ENCODE data around the gene FOLR1. TPM values are rescaled to one million over a fixed set of nuclear protein-coding genes. Genes with fewer than 3 reads are reported as not detected.
"Not testable (repeated sequence)": the region's sequence is repeated elsewhere in the genome, so short reads cannot be mapped to it uniquely, and the experiment has no call there.

FOLR1 gene
- total and polyA plus RNA-seq, 9 of the 15 experiments (the other 6 are each of a cell fraction or from before 2014, with no cell fraction given): 0.22 to 2.3 (median 1.0) TPM

GRCh38 chr11:72162891-72163492, 28.9 kb upstream of the FOLR1 start (continued):
- TF ChIP-seq, protein P1, sequence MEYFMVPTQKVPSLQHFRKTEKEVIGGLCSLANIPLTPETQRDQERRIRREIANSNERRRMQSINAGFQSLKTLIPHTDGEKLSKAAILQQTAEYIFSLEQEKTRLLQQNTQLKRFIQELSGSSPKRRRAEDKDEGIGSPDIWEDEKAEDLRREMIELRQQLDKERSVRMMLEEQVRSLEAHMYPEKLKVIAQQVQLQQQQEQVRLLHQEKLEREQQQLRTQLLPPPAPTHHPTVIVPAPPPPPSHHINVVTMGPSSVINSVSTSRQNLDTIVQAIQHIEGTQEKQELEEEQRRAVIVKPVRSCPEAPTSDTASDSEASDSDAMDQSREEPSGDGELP (CRISPR knock-in tag; IDR thresholded peaks at IDR 0.05; ENCODE audit: borderline replicate concordance): no peak
- TF ChIP-seq ASH1L (IDR thresholded peaks at IDR 0.05; ENCODE audit: borderline replicate concordance, low read depth, partially characterized antibody) (no peak), MYC (IDR thresholded peaks at IDR 0.05; ENCODE audit: low read depth, low read length) (0 out of 2 replicates have a peak, but pooled peaks have one; percentile 48), MYC (CRISPR knock-in tag; IDR thresholded peaks at IDR 0.05; ENCODE audit: borderline replicate concordance, low read depth) (no peak)

GRCh38 chr11:72164187-72164586, 27.8 kb upstream of the FOLR1 start:
- intact Hi-C loops (cut with micrococcal nuclease); H3K27ac ChIP-seq (ENCODE audit: extremely low read depth, low read depth, low read length); H3K27me3 ChIP-seq (ENCODE audit: control insufficient read depth in 2 of 2, insufficient read depth in 2 of 2, low read length in 2 of 2); H4K20me1 ChIP-seq (replicated peaks; ENCODE audit: control insufficient read depth, insufficient read depth, low read length); H3K4me3 ChIP-seq; H3K9me3 ChIP-seq (replicated peaks; ENCODE audit: control insufficient read depth, insufficient read depth, low read depth, low read length); DNase-seq (ENCODE audit: extremely low read depth in 1 of 4, low spot score in 3 of 4); CTCF ChIA-PET (ENCODE audit: low intra/inter-chr PET ratio); BruUV-seq (replicated peaks); H2AFZ ChIP-seq (ENCODE audit: low read depth, low read length); H3K79me2 ChIP-seq (ENCODE audit: control insufficient read depth, insufficient read depth, low read length); H3K4me2 ChIP-seq (ENCODE audit: insufficient read depth, low read length); FAIRE-seq; H3K36me3 ChIP-seq (ENCODE audit: control insufficient read depth, insufficient read depth, low read length); ATAC-seq; in situ Hi-C loops (cut with MboI); H3K9ac ChIP-seq (ENCODE audit: insufficient read depth in 1 of 2, low read depth in 2 of 2, low read length in 2 of 2); H3K9me1 ChIP-seq (ENCODE audit: control insufficient read depth, insufficient read depth, low read length); POLR2A ChIA-PET; H3K4me1 ChIP-seq (replicated peaks in 1 of 2; ENCODE audit: control insufficient read depth in 2 of 2, insufficient read depth in 2 of 2, low read length in 2 of 2): not testable (repeated sequence)
- 60% methylated on average over 1 of the region's 3 CpGs for WGBS (ENCODE audit: insufficient coverage, low coverage, missing lambda C conversion rate)

DNA sequence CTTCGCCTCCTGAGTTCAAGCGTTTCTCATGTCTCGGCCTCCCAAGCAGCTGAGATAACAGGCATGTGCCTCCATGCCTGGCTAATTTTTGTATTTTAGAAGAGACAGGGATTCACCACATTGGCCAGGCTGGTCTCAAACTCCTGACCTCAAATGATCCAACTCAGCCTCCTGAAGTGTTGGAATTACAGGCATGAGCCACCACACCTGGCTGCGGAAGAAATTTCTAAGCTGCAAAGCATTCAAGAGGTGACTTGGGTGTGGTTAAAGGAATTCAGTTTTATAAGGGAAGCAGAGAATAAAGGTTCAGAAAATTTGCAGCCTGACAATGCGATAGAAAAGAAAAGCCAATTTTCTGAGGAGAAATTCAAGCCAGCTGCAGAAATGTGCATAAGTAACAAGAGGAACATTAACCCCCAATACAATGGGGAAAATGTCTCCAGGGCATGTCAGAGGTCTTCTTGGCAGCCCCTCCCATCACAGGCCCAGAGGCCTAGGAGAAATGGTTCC, 22.8 kb upstream of the FOLR1 start:
- H3K9ac ChIP-seq (ENCODE audit: insufficient read depth in 1 of 2, low read depth in 2 of 2, low read length in 2 of 2); H3K79me2 ChIP-seq (ENCODE audit: control insufficient read depth, insufficient read depth, low read length); H3K4me1 ChIP-seq (replicated peaks in 1 of 2; ENCODE audit: control insufficient read depth in 2 of 2, insufficient read depth in 2 of 2, low read length in 2 of 2); H3K9me1 ChIP-seq (ENCODE audit: control insufficient read depth, insufficient read depth, low read length); H3K4me3 ChIP-seq; ATAC-seq; H2AFZ ChIP-seq (ENCODE audit: low read depth, low read length); H4K20me1 ChIP-seq (replicated peaks; ENCODE audit: control insufficient read depth, insufficient read depth, low read length); H3K27ac ChIP-seq (ENCODE audit: extremely low read depth, low read depth, low read length); BruUV-seq (replicated peaks); FAIRE-seq; in situ Hi-C loops (cut with MboI); H3K9me3 ChIP-seq (replicated peaks; ENCODE audit: control insufficient read depth, insufficient read depth, low read depth, low read length); H3K4me2 ChIP-seq (ENCODE audit: insufficient read depth, low read length); H3K36me3 ChIP-seq (ENCODE audit: control insufficient read depth, insufficient read depth, low read length); DNase-seq (ENCODE audit: extremely low read depth in 1 of 4, low spot score in 3 of 4); CTCF ChIA-PET (ENCODE audit: low intra/inter-chr PET ratio); POLR2A ChIA-PET; intact Hi-C loops (cut with micrococcal nuclease): not testable (repeated sequence)
- peaks cover 3 to 22% of the 10 kb centered on the region in 2 experiments; a peak in 3 of 5 replicates for H3K27me3 ChIP-seq (ENCODE audit: control insufficient read depth in 2 of 2, insufficient read depth in 2 of 2, low read length in 2 of 2)
- WGBS (ENCODE audit: insufficient coverage, low coverage, missing lambda C conversion rate): 43% methylated on average over 5 of the region's 5 CpGs

GRCh38 chr11:72169754-72170153, 22.2 kb upstream of the FOLR1 start:
- H3K9me3 ChIP-seq (replicated peaks; ENCODE audit: control insufficient read depth, insufficient read depth, low read depth, low read length); H4K20me1 ChIP-seq (replicated peaks; ENCODE audit: control insufficient read depth, insufficient read depth, low read length); H3K4me1 ChIP-seq (replicated peaks in 1 of 2; ENCODE audit: control insufficient read depth in 2 of 2, insufficient read depth in 2 of 2, low read length in 2 of 2); CTCF ChIA-PET (ENCODE audit: low intra/inter-chr PET ratio); ATAC-seq; POLR2A ChIA-PET; H3K9ac ChIP-seq (ENCODE audit: insufficient read depth in 1 of 2, low read depth in 2 of 2, low read length in 2 of 2); H2AFZ ChIP-seq (ENCODE audit: low read depth, low read length); DNase-seq (ENCODE audit: extremely low read depth in 1 of 4, low spot score in 3 of 4); H3K79me2 ChIP-seq (ENCODE audit: control insufficient read depth, insufficient read depth, low read length); H3K27ac ChIP-seq (ENCODE audit: extremely low read depth, low read depth, low read length); FAIRE-seq; H3K9me1 ChIP-seq (ENCODE audit: control insufficient read depth, insufficient read depth, low read length); BruUV-seq (replicated peaks); H3K4me2 ChIP-seq (ENCODE audit: insufficient read depth, low read length); intact Hi-C loops (cut with micrococcal nuclease); in situ Hi-C loops (cut with MboI); H3K36me3 ChIP-seq (ENCODE audit: control insufficient read depth, insufficient read depth, low read length); H3K4me3 ChIP-seq: not testable (repeated sequence)
- H3K27me3 ChIP-seq (ENCODE audit: control insufficient read depth in 2 of 2, insufficient read depth in 2 of 2, low read length in 2 of 2): peaks cover 3 to 25% of the 10 kb centered on the region in 2 experiments; a peak in 3 of 5 replicates
- WGBS (ENCODE audit: insufficient coverage, low coverage, missing lambda C conversion rate): 48% methylated on average over 3 of the region's 3 CpGs

Data from K562 (cell line).